Stimulated activated effector memory CD8-positive, alpha-beta T cell treated with anti-CD3 and anti-CD28 coated beads, Interleukin-12 subunit alpha, Interleukin-12 subunit beta, amount 100 ng/mL, for 72 hours (primary cell): ENCODE data around the gene CPNE8.

Experiments used
- ATAC-seq: fragments of 150-1000 bp; cut with Tn5 transposase; 2 replicates; pipeline ENCODE4 v1.10.0; 2021
- DNase-seq, 2 donors: peaks; one replicate each; pipeline ENCODE4 v3.0.0; 2021 to 2022; ENCODE audit warnings: low spot score in 2 of 2
- H3K27ac Mint-ChIP-seq: one replicate; pipeline ENCODE4 v1.8.0; 2022; ENCODE audit warnings: mild to moderate bottlenecking, mixed read lengths
- H3K36me3 Mint-ChIP-seq: one replicate; pipeline ENCODE4 v1.8.0; 2022; ENCODE audit warnings: mild to moderate bottlenecking, mixed read lengths
- H3K4me1 Mint-ChIP-seq: one replicate; pipeline ENCODE4 v1.8.0; 2022; ENCODE audit warnings: mixed read lengths
- H3K4me3 Mint-ChIP-seq: one replicate; pipeline ENCODE4 v1.8.0; 2022; ENCODE audit warnings: mild to moderate bottlenecking, mixed read lengths
- H3K9me3 Mint-ChIP-seq: one replicate; pipeline ENCODE4 v1.8.0; 2022; ENCODE audit warnings: mixed read lengths

Gene CPNE8

GRCh38 chr12:38614171-38614570, 291.2 kb downstream of the CPNE8 start:
- DNase-seq: no peak
- no peaks in the 10 kb centered on the region for H3K36me3 Mint-ChIP-seq
- H3K4me3 Mint-ChIP-seq: no peak overlapping the region
- H3K4me1 Mint-ChIP-seq: no peaks in the 10 kb centered on the region
- H3K9me3 Mint-ChIP-seq: peaks cover 6% of the 10 kb centered on the region
- no peak overlapping the region for H3K27ac Mint-ChIP-seq
- no peak for ATAC-seq

GRCh38 chr12:38610808-38611350, 294.5 kb downstream of the CPNE8 start:
- Mint-ChIP-seq H3K4me3 (no peak overlapping the region), H3K4me1 (no peaks in the 10 kb centered on the region), H3K36me3 (no peaks in the 10 kb centered on the region), H3K27ac (no peak overlapping the region), H3K9me3 (peaks cover 9% of the 10 kb centered on the region)
- DNase-seq (no peak), ATAC-seq (no peak)

- ATAC-seq (no peak), DNase-seq (no peak)
- no peaks in the 10 kb centered on the region for H3K36me3 Mint-ChIP-seq
- no peaks in the 10 kb centered on the region for H3K4me1 Mint-ChIP-seq
- no peak overlapping the region for H3K27ac Mint-ChIP-seq
- H3K4me3 Mint-ChIP-seq: no peak overlapping the region
- H3K9me3 Mint-ChIP-seq: peaks cover 15% of the 10 kb centered on the region
These were observed 298.1 kb downstream of the CPNE8 start for GRCh38 chr12:38607295-38607694.
